SU-DHL-6 (cell line): ENCODE data around the gene PLXDC1.

Experiments
- H2AFZ ChIP-seq: fragments of 200-600 bp; sonication (generic); 2 replicates; pipeline ENCODE4 v1.6.1; 2014; ENCODE audit warnings: low read depth, mild to moderate bottlenecking, moderate library complexity, mixed read lengths, antibody characterized with exemption, low read length; ENCODE audit not compliant: severe bottlenecking
- H3F3A ChIP-seq: fragments of 200-600 bp; shearing (Covaris generic); 2 replicates; pipeline ENCODE4 v1.6.0; 2016; ENCODE audit warnings: antibody characterized with exemption, mild to moderate bottlenecking; ENCODE audit not compliant: insufficient read depth
- H3K27ac ChIP-seq: fragments of 200-600 bp; sonication (generic); 2 replicates; pipeline ENCODE4 v1.5.1; 2016; ENCODE audit warnings: low read depth, mild to moderate bottlenecking, low read length, moderate library complexity, mixed read lengths
- H3K27me3 ChIP-seq: fragments of 200-600 bp; sonication (generic), shearing (Covaris generic); 2 replicates; pipeline ENCODE4 v1.6.0; 2014; ENCODE audit warnings: mild to moderate bottlenecking, low read length
- H3K36me3 ChIP-seq: fragments of 200-600 bp; sonication (generic); 2 replicates; pipeline ENCODE4 v1.6.1; 2014; ENCODE audit warnings: mild to moderate bottlenecking, low read length, mixed read lengths
- H3K4me2 ChIP-seq: fragments of 300-600, 200-600 bp; shearing (Covaris generic), sonication (generic); 2 replicates; pipeline ENCODE4 v1.6.0; 2014; ENCODE audit warnings: low read length, low read depth, mild to moderate bottlenecking; ENCODE audit not compliant: poor library complexity, severe bottlenecking
- H3K4me3 ChIP-seq: fragments of 200-600 bp; sonication (generic); 2 replicates; pipeline ENCODE4 v1.5.1; 2014; ENCODE audit warnings: antibody characterized with exemption, low read length, mild to moderate bottlenecking, mixed read lengths; ENCODE audit not compliant: insufficient read depth, poor library complexity, severe bottlenecking
- H3K79me2 ChIP-seq: fragments of 200-600 bp; sonication (generic); 2 replicates; pipeline ENCODE4 v1.6.1; 2014; ENCODE audit warnings: mild to moderate bottlenecking, low read length, moderate library complexity; ENCODE audit not compliant: insufficient read depth
- H3K9ac ChIP-seq: fragments of 200-600 bp; sonication (generic); 2 replicates; pipeline ENCODE4 v1.7.0; 2014; ENCODE audit warnings: mild to moderate bottlenecking, low read length
- H3K9me2 ChIP-seq: fragments of 200-600 bp; sonication (generic); replicated peaks from 2 replicates; pipeline ENCODE4 v1.6.1; 2014; ENCODE audit warnings: low read length; ENCODE audit not compliant: insufficient read depth
- H3K9me3 ChIP-seq: fragments of 200-600 bp; sonication (generic); 2 replicates; pipeline ENCODE4 v1.6.1; 2014; ENCODE audit warnings: low read length, mixed read lengths; ENCODE audit not compliant: insufficient read depth
- H4K20me1 ChIP-seq: fragments of 200-600 bp; sonication (generic); 2 replicates; pipeline ENCODE4 v1.6.1; 2014; ENCODE audit warnings: low read depth, mild to moderate bottlenecking, antibody characterized with exemption, low read length, moderate library complexity, mixed read lengths
- EZH2phosphoT487 ChIP-seq: fragments of 200-600 bp; sonication (generic), shearing (Covaris generic); conservative IDR thresholded peaks from 2 replicates; pipeline ENCODE4 v1.6.1; 2018; ENCODE audit warnings: mild to moderate bottlenecking, antibody characterized with exemption, low read length, moderate library complexity, mixed read lengths
- TF ChIP-seq, protein P1 (sequence below): fragments of 200-600 bp; sonication (generic); IDR thresholded peaks from one replicate; pipeline ENCODE4 v1.5.1; 2017; ENCODE audit warnings: antibody characterized with exemption, mild to moderate bottlenecking, low read length, moderate library complexity; ENCODE audit not compliant: insufficient read depth, poor library complexity, severe bottlenecking

The PLXDC1 gene

DNA sequence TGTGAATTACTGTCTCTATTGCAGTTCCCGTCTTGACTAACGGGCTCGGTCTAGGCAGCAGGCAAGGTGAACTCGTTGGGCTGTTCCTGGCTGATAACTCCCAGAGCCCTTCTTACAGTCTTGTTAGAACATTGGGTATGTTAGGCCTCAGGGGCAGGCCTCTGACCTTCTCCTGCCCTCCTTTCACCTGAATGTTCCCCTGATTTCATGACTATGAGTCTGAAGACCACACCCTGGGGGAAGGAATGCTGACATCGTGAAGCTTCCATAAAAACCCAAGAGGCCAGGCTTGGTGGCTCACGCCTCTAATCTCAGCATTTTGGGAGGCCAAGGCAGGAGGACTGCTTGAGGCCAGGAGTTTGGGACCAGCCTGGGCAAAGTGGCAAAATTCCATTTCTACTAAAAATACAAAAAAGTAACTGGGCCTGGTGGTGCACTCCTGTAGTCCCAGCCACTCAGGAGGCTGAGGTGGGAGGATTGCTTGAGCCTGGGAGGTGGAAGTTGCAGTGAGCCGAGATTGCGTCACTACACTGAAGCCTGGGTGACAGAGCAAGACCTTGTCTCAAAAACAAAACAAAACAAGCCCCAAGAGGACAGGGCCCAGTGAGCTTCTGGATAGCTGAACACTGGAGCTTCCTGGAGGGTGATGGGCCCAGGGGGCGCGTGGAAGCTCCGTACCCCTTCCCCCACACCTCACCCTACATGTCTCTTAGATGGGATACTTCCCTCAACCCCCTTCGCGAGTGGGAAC, 136.5 kb downstream of the PLXDC1 start:
- H3K36me3 ChIP-seq: no peaks in the 10 kb centered on the region
- H3K9ac ChIP-seq: no peak overlapping the region
- H2AFZ ChIP-seq: no peak overlapping the region
- no peaks in the 10 kb centered on the region for H3K79me2 ChIP-seq
- H3K27ac ChIP-seq: no peak overlapping the region
- H3K4me3 ChIP-seq: no peak overlapping the region
- no peaks in the 10 kb centered on the region for H4K20me1 ChIP-seq
- H3K9me2 ChIP-seq: no peaks in the 10 kb centered on the region
- H3K9me3 ChIP-seq: no peaks in the 10 kb centered on the region
- H3K27me3 ChIP-seq: no peaks in the 10 kb centered on the region; the same call in 1 of the 2 replicates
- TF ChIP-seq, protein P1, sequence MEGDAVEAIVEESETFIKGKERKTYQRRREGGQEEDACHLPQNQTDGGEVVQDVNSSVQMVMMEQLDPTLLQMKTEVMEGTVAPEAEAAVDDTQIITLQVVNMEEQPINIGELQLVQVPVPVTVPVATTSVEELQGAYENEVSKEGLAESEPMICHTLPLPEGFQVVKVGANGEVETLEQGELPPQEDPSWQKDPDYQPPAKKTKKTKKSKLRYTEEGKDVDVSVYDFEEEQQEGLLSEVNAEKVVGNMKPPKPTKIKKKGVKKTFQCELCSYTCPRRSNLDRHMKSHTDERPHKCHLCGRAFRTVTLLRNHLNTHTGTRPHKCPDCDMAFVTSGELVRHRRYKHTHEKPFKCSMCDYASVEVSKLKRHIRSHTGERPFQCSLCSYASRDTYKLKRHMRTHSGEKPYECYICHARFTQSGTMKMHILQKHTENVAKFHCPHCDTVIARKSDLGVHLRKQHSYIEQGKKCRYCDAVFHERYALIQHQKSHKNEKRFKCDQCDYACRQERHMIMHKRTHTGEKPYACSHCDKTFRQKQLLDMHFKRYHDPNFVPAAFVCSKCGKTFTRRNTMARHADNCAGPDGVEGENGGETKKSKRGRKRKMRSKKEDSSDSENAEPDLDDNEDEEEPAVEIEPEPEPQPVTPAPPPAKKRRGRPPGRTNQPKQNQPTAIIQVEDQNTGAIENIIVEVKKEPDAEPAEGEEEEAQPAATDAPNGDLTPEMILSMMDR: no peak
- no peak for TF ChIP-seq EZH2phosphoT487
- no peaks in the 10 kb centered on the region for H3F3A ChIP-seq
- H3K4me2 ChIP-seq: no peak overlapping the region

DNA sequence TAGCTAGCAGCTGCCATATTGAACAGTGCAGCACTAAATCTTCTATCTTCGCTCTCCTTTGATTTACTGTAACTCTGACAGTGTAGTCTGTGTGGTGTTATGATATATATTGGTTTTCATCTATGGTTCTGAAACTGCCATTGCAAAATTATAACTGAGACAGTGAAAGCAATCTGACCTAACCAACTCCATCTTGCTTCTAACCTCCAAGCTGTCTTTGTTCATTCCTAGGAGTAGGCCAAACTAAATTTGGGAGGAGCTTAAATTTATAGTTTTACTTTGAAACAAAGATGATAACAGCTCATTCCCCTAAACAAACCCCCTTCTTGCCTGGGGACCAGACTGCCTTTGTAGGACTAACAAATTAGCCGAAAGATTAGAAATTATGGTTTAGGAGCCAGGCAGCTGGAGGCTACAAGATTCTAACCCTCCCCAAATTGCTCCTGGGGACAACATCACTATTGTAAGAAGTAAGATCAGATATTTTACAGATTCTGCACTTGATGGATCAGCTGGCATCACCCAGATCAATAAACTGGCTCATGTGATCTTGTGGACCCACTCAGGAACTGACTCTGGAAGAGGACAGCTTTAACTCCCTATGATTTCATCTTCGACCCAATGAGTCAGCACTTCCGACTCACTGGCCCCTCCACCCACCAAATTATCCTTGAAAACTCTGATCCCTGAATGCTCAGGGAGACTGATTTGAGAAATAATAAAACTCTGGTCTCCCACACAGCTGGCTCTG, 137.2 kb downstream of the PLXDC1 start:
- Histone ChIP-seq H3K79me2 (no peaks in the 10 kb centered on the region), H3K9me2 (no peaks in the 10 kb centered on the region), H3K9ac (no peak overlapping the region), H2AFZ (no peak overlapping the region), H3K9me3 (no peaks in the 10 kb centered on the region), H3F3A (no peaks in the 10 kb centered on the region), H3K27ac (no peak overlapping the region), H3K27me3 (no peaks in the 10 kb centered on the region; the same call in 1 of the 2 replicates), H3K36me3 (no peaks in the 10 kb centered on the region), H3K4me3 (no peak overlapping the region), H3K4me2 (no peak overlapping the region), H4K20me1 (no peaks in the 10 kb centered on the region)
- TF ChIP-seq, protein P1: no peak
- no peak for TF ChIP-seq EZH2phosphoT487
